ENCODE data around the gene TMEM169.
"Not testable (repeated sequence)": the region's sequence is repeated elsewhere in the genome, so short reads cannot be mapped to it uniquely, and the experiment has no call there.

Gene TMEM169

DNA sequence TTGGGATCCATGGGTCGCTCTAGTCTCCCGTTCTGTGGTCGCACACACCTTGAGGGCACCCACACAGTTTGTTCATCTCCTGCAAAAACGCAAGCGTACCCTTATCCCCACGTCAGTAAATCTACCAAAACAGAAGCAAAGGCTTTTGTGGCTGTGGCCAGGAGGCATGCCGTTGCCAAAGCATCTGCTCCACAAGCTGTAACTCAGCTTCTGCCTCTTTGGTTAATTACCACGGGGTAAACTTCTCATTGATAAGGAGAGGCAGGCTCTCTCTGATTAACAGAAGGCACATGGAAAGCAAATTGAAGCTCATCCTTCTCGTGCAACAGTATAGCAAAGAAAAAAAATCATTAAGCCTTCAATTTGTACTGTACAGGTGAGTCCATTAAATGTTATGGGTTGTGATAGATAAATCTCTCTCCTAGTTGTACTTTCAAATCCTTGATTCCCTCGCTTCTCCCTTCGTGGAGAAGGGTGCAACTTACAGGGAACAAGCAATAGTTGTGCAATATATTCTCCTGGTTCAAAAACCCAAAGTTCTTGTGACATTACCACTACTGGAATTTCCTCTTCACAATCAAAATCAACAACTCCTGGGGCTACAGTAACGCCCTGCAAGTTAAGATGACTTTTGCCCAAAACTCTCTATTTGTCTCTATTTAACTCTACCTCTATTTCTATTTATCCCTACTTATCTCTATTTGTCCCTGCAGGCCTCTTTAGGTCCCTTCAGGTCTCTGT, 10.4 kb upstream of the TMEM169 start:
- DNase-seq (ENCODE audit: low read depth, low spot score) = no peak

DNA sequence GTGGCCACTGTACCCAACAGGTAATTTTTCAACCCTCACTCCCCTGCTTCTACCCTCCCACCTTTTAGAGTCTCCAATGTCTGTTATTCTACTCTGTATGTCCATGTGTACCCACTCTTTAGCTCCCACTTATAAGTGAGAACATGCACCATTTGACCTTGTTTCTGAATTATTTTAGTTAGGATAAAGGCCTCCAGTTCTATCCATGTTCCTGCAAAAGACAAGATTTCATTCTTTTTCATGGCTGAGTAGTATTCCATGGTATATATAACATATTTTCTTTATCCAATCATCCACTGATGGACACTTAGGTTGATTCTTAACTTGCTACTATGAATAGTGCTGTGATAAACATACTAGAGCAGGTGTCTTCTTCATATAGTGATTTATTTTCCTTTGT, 9.2 kb upstream of the TMEM169 start:
- no peak for DNase-seq (ENCODE audit: low read depth, low spot score)

DNA sequence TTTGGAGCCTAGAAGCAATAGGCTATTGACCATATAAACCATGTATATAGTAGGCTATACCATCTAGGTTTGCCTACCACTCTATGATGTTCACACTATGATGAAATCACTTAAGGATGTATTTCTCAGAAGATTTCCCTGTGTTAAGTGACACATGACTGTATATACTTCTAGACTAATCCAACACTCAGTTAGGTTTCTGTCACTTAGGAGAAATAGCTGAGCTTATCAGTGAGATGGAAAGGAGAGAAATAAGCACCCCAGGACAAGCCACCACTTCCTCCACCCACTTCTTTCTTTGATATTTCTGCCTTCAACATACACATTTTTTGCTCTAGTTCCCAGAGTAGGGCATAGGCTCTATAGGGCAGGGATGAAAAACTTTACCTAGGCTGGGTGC, 7.9 kb upstream of the TMEM169 start:
- DNase-seq (ENCODE audit: low read depth, low spot score) = no peak

DNA sequence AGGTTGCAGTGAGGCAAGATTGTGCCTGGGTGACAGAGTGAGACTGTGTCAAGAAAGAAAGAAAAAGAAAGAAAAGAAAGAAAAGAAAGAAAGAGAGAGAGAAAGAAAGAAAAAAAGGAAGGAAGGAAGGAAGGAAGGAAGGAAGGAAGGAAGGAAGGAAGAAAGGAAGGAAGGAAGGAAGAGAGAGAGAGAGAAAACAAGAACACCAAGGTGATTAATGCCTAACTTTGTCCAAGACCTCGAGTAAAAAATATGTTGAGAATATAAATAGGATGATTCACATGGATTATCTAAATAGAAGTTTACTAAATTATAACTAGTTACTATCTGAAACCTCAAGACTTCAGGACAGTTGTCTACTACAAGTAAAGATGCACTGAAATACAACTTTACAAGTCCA, 7.3 kb upstream of the TMEM169 start:
- no peak for DNase-seq (ENCODE audit: low read depth, low spot score)

DNA sequence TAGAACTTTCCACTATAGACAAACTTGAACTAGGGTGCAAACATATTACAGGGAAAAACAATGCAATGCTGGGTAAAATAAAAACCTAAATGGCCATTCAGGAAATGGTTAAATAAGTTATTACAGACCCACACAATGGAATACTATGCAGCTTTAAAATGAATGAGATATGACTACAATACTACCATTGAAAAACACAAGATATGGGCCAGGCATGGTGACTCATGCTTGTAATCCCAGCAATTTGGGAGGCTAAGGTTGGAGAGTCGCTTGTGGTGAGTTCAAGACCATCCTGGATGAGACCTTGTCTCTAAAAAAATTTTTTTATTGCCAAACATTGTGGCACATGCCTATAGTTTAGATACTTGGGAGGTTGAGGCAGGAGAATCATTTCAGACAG, 6.9 kb upstream of the TMEM169 start:
- DNase-seq (ENCODE audit: low read depth, low spot score) = no peak

DNA sequence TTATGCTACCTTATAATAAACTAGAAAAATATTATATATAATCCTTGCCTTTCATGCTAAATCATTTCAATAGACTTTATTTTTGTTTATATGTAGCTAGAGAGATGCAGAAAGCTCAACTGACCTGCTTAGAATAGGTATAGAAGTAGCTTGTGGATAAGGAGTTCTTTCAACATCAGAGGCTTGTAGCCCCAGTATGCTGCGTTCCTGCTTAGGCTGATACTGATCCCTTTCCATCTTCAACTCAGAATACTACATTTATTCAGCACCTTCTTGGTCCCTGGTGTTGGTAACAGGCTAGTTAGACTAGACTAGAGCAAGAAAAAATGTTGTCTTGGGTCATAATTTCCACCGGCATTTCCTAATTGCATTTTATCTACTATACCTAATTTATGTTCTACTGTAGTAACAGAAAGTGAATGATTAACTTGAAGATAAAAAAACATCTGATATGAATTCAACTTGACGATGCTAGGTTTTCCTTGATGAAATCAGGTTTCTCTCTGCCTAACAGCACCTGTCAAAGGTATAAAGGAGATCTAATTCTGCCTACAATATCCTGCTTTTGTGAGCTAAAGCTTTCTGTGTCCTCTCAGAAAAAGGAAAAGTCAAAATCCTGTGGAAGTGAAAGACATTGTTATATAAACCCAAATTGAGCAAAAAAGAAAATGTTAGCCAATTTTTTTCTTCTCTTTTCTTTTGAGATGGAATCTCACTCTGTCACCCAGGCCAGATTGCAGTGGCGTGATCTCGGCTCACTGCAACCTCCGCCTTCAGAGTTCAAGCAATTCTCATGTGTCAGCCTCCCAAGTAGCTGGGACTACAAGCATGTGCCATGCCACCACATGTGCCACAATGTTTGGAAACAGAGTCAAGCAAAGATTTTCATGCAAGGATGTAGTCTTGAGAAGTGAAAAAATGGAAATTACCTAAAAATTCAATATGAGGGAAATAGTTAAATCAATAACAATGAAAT, 5.9 kb upstream of the TMEM169 start:
- DNase-seq (ENCODE audit: low read depth, low spot score) = no peak

DNA sequence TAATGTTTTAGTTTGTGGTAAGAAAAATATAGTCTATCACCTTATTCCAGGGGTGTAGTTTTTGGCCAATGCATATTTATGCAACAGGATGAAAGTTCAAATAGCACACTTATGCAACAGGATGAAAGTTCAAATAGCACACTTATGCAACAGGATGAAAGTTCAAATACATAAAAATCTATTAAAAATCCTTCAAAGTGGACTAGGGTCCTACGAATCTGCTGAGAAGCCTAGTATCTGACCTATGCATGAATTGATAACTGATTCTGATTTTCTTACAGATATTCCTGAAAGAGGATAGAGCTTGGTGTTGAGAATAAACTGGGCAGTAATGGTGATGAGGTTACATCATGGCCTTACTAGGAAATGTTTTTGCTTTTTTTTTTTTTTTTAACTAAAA, 2.9 kb upstream of the TMEM169 start:
- DNase-seq (ENCODE audit: low read depth, low spot score) = no peak

DNA sequence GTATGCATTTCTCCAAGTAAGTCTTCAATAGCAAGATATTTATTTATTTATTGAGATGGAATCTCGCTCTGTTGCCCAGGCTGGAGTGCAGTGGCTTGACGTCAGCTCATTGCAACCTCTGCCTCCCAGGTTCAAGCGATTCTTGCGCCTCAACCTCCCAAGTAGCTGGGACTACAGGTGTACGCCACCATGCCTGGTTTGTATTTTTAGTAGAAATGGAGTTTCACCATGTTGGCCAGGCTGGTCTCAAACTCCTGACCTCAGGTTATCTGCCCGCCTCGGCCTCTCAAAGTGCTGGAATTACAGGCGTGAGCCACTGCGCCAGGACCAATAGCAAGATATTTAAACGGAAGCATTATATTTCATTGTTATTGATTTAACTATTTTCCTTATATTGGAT, 1.7 kb upstream of the TMEM169 start:
- DNase-seq (ENCODE audit: low read depth, low spot score) = not testable (repeated sequence)

DNA sequence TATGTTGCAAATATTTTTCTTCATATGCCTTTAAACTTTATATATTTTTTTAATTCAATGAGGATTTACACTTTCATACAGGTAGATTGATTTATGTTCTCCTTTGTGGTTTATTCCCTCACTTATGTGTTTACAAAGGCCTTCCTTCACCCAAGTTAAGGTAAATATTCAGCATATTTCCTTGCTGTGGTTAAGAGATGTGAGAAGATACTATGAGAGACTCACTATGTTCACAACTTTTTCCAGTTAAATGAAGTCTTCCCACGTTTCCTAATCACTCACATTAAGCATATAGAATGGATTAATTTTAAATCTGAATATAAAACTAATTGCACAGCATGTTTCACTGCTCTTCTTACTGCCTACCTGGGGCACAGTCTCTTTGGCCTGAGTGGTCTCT, 707 bp upstream of the TMEM169 start:
- no peak for DNase-seq (ENCODE audit: low read depth, low spot score)

DNA sequence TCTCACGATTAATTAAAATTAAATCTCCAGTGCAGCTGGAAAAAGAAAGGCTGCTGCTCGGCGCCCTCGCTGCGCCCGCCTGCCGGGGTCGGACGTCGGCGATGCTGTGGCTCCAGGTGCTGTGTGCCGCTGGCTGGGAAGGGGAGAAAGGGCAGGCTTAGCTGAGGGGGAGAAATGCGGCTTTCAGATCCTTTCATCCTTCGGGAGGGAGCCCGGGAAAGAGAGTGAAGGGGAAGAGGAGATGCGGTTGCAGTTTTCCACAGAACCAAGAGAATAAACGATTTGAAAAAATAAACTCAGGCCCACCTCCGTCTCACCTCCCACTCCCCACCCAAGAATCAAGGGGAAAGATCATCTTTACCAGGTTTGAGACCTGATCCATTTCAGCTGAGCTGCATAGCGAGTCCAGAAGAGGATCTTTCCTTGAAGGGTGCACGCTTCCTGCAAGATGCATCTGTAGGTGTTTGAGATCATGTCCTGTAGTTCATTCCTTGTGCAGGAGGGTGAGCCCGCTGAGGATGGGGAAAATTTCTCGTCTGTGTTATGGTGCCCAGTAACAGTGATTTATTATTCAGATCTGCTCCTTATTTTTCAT, 495 bp downstream of the TMEM169 start:
- DNase-seq (ENCODE audit: low read depth, low spot score) = no peak

DNA sequence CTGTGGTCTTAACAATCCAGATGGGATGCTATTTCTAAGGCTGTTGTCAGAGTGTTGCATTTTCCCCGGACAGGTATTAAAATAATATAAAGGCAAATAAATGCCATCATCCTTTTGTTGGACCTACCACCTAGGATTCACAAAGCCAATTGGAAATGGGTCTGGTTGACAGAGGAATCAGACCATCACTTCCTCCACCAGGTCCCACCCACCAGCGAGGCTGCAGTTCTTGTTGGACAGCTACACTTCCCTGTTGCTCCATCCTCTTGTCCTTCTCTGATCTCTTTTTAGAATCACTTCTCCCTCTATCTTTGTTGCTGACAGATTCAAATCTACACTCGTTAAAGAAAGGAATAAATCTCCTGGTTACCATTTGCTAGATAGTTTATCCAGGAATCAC, 1.1 kb downstream of the TMEM169 start:
- no peak for DNase-seq (ENCODE audit: low read depth, low spot score)

DNA sequence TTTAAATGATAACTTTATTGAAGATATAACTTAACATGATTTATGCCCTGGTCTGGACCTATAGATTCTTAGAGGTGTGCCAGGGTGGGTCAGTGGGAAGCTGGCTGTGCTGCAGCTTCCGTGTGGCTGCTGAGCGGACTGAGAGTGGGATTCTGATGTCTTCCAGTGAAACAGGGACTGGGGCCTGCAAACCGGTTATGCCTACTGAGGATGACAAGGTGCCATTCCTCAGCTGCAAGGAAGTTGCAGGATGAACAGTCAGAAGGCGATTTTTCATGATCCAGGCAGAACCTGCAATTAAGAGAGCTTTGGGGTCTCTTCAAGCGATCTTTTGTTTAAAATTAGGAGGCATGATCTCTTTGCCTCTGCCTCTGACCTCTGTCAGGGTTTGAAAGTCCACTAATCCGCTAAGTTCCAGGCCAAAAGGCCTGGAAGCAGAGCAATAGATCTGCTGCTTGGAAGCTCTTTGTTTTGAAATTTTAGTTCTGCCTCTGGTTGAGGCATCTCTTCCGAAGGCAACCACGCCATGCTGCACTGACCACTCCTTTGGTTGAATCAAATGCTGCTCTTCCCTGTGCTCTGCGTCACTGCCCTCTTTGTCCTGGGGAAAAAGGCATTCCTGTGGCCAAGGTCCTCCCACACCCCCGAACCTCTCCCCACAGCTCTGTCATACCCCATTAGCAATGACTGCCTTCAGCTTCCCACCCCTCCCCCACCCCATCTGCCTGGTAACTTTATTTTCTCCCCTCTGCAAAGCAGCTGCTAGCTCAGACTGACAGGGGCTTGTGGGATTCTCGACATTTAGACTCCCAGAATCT, 2.0 kb downstream of the TMEM169 start:
- no peak for DNase-seq (ENCODE audit: low read depth, low spot score)

DNA sequence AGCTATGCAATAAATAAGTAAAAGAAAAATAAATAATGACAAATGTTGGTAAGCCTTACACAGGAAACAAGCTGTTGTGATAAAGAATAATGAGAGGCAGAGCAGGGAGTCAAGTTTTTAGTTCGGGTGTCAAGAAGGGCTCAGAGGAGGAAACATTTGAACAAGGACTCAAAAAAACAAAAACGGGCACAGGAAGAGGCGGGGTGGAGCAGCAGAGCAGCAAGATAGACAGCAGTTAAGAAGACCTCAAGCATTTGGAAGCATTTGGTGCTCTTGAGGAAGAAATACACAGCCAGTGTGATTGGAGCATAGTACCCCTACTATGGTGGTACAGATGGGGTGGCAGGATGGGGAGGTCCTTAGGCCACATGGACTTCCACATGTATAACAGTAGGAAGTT, 2.8 kb downstream of the TMEM169 start:
- no peak for DNase-seq (ENCODE audit: low read depth, low spot score)

DNA sequence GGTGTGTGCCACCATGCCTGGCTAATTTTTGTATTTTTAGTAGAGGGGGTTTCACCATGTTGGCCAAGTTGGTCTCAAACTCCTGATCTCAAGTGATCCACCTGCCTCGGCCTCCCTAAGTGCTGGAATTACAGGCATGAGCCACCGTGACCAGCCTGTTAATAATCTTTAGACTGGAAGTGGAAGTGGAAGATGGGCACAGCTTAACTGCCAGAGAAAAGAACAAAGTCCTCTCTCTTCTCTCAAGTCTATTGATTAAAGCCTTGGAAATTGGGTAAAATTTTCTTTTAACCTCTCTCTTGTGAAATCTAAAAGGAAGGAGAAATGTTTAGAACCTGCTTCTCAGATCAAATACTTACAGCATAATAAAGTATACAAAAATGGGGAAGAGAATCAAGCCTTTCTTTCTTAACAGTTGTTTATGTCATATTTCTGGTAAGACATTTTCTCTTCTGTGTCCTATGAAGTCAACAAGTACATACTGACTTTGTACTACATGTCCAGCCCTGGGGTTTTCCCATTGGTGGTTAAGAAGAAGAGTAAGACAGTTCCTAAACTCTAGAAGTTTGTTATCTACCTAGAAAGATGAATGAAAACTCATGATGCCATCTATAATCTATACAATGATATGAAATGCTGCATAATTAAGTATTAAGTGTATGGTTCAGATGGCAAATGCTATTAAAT, 4.6 kb downstream of the TMEM169 start:
- no peak for DNase-seq (ENCODE audit: low read depth, low spot score)

DNA sequence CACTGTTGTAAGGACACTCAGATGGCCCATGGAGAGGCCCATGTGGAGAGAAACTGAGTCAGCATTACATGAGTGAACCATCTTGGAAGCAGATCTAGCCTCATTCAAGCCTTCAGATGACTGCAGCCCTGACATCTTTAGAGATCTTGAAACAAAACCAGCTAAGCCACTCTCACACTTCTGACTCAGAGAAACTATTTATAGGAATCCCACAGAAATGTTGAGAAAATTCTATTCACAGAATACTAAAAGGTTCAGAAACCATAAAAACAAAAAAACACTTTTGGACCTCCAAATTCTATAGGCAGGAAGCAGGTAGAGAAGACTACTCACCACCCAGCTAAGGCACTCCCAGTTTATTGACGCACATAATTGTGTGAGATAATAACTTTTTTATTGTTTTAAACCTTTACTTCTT, 8.7 kb downstream of the TMEM169 start:
- no peak for DNase-seq (ENCODE audit: low read depth, low spot score)

DNA sequence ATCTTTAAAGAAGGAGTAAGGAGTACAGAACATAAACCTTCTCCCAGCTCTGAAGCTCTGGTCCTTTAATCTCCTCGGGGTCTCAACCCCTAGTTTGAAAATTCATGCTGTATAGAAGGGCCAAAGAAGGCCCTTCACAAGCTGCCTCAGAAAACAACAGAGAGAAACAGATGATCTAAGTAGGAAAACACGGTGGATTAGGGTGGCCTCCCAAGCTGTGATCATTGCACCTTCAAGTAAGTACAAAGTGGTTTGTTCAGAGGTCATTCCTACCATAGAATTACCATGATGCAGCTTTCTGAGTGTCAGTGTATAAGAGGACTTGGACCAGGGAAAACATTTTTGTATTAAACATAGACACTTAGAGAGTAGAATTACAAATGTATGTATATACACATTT, 10.9 kb downstream of the TMEM169 start:
- DNase-seq (ENCODE audit: low read depth, low spot score) = no peak

DNA sequence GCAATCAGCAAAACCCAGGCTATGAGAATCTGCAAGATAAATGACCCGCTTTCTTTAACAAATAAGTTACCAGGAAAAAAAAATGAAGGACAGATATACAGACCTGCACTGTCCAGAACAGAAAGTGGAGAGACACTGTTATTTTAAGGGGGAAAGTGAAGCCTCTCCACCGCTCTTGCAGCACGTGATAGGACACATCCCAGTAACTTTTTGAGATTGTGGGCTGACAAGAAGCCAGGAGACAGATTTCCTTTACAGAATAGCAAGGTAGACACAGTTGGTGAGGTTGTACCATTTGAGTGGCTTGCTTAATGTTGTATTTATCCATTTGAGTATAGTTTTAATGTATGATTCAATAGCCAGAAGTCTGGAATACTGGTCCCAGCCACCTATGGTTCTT, 13.0 kb downstream of the TMEM169 start:
- no peak for DNase-seq (ENCODE audit: low read depth, low spot score)

DNA sequence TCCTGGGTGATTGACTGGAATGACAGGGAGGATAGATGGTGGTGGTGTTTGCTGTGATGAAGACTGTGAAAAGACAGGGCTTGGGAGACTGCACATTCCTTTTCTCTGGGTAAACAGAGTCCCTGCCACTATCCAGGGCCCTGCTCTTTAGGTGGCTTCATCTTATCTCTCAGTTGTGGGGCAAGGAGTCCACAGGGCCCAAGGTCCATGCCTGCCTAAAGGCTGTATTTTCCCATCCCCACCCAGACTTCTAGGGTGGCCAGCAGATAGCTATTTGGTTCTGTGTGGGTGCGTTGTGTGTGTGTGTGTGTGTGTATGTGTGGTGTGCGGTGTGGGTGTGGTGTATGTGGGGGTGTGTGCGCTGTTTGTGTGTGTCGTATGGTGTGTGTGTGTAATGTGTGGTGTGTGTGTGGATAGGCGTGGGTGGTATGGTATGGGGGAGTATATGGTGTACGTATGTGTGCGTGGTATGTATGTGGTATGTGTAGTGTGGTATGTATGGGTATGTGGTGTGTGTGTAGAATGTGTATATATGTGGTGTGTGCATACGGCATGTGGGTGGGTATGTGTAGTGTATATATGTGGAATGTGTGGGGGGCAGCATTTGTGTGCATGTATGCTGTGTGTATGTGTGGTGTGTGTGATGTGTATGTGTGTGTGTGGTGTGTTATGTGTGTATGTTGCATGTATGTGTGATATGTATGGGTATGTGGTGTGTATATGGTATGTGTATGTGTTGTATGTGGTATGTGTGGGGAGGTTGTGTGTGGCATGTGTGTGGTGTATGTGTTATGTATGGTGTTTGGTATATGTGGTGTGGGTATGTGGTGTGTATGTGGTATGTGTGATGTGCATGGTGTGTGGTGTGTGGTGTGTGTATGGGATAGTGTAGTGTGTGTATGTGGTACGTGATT, 17.0 kb downstream of the TMEM169 start:
- no peak for DNase-seq (ENCODE audit: low read depth, low spot score)

DNA sequence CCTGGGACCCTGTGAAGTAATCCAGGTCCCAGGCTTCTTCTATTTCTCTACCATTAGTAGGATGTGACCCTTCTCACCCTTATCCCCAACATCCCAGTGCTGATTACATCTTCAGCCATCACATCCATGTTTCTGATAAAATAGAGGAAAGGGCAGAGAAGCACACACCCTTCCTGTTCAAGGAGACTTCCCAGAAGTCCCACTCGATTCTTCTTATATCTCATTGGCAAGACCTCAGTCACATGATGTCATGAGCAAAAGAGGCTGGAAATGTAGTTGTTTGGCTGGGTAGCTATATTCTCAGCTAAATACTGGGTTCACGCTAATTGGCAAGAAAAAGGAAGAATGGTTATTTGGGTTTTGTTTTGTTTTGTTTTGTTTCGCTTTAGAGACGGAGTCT, 19.4 kb downstream of the TMEM169 start:
- DNase-seq (ENCODE audit: low read depth, low spot score) = no peak

DNA sequence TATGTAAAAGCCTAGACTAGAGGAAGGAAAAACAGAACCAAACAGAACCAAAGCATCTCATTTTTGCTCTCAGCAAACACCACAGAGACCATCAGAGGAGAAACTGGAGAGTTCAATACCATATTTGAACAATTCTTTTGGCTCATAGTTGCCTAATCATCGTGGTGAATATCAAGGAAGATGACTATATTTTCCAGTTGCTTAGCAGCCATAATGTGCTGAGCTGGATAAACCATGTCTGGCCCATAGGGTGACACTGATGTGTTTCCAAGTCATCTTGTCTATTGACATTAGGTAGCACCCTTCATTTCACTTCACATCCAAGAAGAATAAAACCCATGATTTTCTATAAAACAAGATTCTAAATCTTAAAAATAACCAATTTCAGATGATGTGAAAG, 21.5 kb downstream of the TMEM169 start:
- DNase-seq (ENCODE audit: low read depth, low spot score) = no peak
